ENCODE measurements around the gene VAPB.

VAPB gene

DNA sequence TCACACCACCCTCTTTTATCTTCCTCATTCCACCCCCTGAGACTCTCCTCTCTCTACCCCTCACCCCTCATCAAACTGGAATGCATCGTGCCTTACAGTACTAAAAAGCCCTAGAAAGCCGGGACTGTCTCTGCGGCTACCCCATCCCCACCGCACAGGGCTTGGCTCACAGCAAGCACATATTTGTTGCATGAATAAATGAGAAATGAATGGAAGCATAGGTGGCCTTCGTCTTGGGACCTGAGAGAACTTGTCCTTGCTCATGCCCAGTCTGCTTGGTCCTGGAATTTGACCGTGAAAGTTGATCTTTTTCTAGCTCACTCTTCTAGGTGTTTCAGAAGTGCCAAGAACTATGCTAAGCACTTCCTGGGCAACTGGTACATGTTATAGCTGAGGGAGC is 72.9 kb downstream of the VAPB start:
- no peak for DNase-seq (ENCODE audit: low read depth)

DNA sequence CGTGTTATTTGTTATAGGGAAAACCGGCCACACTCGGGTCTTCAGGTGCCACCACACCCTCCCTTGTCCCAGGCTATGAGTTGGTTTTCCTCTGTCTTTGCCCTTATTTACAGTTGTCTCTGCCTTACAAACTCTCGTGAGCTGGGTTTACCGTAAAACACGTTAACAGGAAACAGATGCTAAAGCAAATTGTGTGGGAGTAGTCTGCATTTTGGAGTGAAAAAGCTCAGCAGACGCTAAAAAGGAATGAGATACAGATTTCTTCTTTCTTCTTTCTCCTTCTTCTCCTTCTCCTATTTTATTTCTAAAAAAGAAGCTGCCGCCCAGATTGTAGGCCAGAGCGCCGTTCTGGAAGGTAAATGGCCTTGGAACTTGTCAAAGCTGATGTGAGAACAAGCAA is 74.2 kb downstream of the VAPB start:
- DNase-seq (ENCODE audit: low read depth) = no peak

DNA sequence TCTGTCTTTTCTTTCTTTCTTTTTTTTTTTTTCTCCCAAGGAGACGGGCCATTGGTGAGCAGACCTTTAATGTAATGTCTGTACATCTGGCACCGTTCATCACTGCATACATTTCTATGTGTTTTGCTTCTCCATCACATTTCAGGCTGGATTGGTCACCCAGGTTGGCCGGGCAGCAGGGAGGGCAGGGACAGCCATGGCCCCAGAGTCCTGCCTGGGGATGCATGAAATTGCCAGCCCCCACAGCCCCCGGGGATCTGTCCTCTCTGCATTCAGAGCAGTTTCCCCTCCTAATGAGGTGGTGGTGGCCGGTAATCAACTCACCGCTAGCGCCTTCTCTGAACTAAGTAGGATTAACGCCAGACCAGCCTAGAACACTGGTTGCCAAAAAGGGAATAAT is 75.8 kb downstream of the VAPB start:
- DNase-seq (ENCODE audit: low read depth) = no peak

DNA sequence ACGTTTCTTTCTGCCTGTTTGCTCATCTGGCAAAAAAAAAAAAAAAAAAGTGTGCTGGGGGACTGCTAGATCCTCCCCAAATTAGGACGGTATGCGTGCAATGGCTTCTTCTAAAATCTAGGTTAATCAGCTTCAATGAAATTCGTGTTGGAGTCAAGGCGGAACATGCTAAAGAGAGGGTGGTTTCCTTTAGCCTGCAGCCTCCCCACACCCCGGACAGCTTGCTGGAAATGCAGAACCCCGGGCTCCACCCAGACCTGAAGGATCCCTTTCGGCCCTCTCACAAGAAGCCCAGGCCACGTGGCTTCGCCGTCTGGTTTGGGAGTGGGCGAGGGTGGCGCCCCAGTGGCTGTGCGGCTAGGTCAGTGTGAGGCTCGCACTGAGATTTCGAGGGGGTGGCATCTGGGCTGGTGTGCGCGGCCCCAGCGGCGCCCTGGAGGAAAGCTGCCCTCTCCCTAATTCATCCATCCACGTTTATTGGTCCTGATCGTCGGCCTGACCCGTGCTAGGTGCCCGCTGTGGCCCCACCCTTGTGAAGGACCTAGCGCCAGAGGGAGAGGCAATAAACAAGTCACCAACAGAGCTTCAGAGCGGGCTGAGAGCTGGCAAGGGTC is 77.2 kb downstream of the VAPB start:
- DNase-seq (ENCODE audit: low read depth) = no peak

DNA sequence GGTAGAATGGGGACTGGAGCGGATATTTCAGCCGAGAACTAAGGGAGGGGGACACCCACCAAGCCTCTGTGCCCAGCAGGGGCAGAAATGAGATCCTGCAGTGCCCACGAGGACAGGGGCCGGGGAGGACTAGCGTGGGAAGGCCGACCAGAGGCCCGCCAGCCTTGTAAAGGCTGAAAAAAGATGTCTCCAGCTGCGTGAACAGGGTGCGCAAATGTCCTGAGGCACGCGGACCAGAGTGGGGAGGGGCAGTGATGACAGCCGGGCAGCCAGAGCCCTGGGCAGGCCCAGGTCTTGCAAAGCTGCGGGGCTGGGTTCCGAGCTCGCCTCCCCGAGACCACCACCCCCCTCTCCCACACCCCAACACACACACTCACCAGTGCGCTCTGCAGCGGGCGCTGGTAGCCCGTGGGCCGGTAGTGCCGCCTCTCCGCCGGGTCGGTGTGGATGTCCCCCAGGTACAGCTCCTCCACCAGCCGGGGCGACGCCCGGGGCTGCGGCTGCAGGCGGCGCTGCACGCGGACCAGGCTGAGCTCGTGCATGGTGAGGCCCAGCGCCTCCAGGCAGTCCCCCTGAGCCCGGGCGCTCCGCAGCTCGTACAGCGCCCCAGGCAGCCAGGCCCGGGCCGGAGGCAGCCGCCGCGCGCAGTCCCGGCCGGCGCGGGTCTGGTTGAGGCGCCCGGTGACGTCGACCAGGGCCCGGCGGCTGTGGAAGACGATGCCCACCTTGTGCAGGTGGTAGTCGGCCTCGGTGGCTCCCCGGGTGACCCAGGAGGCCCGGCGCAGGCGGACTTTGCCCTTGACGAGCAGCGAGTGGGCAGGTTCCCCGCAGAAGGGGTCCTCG is 77.9 kb downstream of the VAPB start:
- no peak for DNase-seq (ENCODE audit: low read depth)

DNA sequence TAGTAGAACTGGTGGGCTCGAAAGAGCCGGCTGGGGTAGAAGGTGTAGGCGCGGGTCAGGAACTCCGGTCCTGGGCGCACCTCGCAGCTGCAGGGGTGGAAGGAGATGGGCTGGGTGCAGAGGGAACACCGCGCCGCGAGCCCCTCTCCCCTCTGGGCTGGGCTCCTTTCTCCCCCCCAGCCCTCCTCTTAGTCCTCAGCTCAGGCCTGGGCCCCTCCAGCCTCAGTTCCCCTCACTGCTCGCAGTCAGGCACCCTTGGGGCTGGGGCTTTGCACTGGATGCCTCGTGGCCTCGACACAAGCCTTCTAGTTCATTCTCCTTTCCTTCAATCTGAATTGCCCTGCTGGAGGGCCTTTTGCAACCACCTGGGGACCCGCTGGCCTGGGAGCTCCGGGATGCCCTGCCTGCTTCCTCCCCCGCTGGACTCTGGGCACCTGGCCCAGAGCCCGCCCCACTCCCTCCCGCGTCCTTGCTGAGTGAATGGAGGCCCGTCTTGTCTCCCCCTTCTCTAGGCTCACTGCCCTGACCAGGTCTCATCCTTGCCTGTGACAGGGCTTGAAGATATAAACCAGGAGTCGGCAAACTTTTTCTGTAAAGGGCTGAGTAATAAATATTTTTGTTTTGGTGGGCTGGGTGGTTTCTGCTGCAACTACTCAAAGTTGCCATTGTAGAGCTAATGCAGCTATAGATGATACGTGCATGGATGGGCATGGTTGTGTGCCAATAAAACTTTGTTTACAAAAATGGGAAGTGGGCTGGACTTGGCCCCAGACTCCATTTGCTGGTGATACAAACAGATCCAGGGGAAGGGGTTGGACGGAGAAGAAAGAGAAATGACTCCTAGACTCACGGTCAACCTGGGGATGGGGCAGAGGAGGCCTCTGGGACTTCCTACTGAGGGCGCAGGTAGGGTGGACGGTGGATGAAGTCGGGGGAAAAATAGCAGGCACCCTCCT is 78.8 kb downstream of the VAPB start:
- no peak for DNase-seq (ENCODE audit: low read depth)

DNA sequence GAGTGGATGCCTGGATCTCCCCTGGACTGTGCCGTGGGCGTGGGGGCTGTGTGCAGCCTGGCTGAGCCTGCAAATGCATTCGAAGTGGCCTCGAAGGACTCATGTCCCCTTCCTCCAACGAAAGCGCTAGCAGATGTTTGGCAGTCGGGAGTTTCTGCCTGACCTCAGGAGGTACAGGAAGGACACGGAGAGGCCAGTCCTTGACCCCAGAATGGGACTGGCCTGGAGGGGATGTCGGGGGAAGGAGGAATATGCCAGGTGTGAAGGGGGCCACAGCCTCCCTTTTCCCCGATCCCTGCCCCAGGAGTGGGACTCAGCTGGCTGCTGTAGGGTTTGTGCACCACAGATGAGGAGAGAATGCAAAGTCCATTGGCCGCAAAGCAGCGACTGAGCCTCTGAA is 80.6 kb downstream of the VAPB start:
- DNase-seq (ENCODE audit: low read depth) = no peak

DNA sequence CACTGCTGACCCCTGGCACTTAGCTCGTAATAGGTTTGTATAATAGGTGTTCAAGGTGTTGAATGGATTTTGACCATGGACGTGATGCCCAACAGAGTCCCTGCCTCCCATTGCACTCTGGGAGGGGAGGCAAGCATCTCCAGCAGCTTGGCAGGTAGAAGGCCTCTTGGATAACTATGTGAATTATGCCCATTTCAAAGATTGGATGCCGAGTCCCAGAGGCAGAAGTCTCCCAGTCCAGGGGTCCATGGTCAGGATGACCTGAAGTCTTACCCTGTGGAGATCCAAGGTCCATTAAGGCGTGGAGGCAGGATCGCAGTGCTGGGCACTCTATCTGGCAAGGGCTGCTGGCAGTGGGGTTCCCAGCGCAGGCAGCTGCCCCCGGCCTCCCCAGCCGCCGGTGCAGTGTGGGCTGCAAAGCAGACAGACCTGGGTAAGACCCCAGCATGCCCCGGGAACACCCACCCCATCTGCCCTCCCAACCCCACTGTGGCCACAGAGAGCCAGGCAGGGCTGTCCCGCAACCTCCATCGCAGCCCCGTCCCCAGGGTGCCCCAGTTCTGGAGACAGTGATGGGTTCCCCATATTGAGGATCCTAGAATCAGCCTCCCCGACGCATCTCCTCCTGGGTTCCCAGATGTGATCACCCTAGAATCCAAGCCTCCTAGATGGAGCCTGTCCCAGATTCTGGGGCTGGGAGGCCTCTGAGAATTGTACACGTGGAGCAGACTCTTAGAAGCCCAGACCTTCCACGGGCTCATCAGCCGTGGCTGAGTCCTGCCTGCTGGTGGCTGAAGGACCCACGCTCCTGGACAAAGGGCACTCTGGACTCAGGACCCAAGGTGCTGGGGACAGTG is 81.5 kb downstream of the VAPB start:
- no peak for DNase-seq (ENCODE audit: low read depth)

DNA sequence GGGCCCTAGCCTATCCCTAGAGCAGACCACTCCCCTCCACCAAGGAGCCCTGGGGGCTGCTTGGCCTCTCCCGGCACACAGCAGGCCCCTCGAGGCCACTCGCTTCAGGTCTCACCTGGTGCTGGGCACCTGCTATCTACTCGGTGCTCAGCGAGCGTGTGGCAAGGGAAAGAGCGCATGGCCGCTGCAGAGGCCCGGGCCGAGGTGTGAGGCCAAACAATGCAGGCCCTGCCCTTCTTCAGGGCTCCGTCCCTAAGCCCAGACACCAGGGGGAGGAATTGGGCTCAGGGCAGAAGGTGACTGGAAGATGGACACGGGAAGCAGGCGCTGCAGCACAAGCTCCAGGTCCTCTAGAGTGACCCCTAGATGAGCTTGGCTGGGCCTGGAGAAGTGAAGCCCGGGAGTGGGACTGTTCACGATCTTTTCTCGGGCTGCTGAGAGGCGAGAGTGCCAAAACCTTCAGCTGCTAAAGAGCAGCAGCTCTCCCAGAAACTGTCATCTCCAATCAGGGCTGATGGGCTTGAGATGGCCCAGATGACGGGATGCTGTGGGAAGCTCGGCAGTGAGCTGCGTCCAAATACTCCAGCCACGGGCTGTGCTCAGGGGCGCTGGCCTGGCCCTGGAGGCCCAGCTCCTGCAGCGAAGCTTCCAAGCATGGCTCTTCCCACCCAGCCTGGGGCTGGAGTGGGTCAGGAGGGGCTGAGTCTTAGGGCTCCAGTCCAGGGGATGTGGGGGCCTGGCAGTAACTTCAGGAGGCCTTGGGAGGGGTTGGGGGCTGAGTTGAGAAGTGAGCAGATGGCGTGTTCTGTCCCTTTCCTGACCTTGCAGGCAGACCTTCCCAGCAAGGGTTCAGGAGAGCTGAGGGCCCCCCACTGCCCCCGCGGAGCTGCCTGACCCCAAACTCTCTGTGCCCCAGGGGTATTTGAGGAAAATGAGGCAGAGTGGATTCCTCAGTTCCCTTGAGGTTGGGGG is 82.5 kb downstream of the VAPB start:
- DNase-seq (ENCODE audit: low read depth) = no peak

DNA sequence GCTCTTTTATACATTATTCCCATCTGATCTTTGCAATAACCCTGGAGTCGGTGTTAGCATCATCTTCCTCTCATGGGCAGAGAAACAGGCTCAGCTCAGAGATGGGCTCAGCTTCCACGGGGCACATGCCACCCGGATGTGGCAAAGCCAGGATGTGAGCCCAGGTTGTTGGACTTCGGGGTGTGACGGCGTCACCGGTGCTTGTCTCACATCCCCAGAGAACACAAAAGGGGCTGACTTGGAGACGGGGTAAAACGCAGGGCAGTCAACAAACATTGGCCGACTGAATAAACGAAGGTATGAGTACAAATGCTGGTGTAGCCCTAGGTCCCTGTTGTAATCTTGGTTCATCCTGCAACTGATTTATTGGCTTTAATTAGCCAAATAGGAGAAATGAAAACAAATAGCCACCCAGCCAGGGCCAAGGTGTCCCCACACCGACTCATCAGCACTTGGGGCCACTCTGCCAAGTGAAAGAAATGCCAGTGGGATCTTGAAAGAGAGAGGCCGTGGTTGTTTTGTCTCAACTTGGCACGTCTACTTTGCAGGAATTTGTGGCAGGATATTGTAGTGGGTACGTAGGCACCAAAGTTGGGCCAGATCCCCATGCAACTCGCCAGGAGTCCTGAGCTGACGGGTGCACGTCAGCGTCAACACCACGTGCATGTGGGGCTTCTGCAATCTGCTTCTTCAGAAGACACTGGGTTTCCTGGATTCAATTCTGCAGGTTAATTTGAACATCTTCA is 83.4 kb downstream of the VAPB start:
- no peak for DNase-seq (ENCODE audit: low read depth)

DNA sequence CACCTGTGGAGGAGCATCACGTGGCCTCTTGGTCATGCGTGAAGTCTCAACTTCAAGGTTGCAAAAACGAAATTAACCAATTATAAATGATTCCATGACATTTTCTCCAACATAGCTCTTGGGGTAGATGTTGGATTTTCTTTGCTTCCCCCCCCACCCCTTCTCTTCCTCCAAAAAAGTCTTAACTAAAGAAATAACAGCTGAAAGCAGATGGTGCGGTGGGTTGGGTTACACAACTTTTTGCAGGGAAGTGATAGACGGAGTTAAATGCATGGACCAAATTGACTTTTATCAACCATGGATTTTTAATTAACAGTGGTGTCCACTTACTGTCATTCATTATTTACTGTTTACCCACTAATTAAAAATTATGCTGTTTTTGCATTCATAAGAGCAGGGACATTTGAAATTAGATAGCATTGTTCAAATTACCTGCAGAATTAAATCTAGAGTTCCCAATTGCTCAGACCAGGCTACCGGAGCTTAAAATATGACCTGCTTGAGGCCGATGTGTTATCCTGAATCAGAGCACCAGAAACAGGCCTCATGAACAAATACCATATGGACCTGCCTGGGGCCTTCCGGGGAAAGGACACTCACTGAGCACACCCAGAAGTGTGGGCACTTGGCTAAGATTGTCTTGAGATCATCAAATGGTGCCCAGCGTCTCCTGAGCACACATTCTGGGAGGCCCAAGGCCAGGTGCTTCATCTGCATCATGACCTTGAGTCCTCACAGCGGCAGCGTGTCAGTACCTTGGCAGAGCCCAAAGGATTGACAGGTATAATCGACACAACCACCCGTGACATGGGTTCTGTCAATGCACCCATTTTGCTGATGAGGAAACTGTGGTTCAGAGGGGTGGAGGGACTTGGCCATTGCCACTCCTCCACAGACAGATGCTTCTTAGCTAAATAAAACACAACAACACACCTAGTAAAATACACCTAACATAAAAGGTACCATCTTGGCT is 84.7 kb downstream of the VAPB start:
- no peak for DNase-seq (ENCODE audit: low read depth)

DNA sequence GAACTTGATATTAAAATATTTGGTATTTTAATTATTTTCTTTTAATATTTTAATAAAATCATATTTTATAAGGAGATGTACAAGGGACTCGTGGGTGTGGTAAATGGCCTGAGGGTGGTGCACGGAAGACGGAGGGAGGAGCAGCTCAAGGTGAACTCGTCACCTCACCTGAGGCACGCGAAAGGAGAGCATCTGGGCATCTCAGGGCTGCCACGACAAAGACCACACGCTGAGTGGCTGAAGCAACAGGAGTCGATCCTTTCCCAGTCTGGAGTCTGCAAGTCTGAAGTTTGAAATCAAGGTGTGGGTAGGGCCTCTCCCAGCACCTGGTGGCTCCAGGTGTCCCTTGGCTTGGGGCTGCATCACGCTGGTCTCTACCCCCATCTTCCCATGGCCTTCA is 86.4 kb downstream of the VAPB start:
- DNase-seq (ENCODE audit: low read depth) = no peak

DNA sequence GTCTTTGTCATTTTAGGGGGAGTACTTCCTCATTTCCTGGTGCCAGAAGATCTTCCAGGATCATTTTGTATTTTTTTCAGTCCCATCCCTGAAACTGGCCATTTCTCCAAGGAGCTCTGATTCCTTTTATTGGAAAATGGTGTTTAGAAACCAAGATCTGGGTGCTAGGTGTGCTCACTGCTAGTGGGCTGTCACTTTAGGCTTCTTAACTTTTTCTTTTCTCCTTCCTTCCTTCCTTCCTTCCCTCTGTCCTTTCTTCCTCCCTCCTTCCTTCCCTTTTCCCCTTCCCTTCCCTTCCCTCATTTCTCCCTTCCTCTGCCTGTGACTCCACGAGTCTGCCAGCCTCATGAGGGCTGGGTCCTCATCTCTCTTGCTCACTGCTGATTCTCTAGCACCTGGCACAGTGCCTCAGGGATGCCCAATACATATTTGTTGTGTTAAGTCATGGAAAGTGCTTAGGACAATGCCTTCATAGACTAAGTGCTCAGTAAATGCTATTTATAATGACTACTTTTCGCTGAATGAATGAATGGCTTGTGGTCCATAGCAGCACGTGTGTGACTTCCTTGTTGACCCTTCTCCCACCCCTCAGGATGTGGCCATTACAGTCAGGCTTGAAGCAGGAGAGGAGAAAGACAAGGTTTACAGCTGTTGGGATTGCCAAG is 89.2 kb downstream of the VAPB start:
- DNase-seq (ENCODE audit: low read depth) = no peak

DNA sequence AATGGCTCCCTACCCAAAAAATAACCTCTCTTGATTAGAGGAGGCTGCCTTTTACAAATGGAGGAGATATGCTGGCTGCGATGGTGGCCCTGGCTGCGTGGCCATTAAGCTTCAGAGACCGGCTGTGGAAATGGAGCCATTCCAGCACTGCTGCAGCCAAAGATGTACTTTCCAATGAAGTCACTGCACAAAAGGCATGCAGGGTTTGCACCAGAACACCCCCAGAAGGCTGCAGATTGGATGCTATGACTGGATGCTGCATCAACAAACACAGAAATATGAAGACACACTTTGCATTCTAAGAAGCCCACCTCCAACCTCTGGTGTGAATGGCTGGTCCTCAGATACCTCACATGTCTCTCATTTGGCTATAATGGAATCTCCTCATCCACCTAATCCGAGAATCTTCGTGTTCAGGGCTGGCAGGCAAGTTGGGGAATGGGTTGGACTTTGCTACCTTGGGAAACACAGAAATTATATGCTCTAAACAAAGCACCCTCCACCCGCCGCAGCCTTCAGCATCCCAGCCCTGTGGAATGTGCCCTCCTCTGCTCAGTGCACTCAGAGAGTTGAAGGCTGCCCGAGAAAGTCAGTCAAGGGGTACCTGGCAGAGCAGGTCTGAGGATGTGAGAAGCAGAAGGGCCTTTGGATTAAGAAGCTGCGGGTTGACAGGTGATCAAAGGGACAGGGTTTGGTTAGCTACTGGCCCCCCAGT is 90.9 kb downstream of the VAPB start:
- no peak for DNase-seq (ENCODE audit: low read depth)

DNA sequence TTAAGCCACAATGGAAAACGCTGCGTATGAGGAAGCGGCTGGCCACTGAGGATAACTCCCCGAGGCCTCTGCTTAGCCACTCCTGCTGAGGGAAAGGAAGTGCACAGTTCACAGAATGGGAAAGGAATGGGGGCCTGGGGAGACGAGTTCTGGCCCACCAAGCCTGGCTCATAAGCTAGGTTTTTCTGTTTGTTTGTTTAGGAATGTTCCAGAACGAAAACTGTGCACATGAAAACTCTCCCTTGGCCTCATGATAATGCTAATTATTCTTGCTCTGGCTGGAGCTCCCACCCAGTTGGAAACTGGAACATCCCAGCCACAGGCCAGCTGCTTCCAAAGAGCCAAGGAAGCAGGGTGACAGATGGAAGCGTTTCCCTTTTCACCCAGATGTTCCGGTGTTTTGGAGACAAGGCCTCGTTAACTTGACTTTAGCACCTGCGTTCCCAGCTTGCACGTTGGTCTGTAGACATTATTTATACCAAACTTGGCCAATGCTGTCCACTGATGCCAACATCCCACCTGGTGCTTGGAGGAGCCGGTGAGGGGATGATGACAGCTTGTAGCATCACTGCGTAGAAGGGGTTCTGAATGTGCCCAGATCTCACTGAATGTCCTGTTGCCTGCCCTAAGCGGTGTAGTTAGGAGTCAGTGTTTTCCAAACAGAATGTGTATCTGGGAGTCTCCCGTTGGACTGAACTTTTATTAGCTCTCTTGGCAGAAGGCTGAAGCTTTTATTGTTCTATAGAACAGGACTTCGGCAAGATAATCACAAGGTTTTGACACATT is 91.7 kb downstream of the VAPB start:
- DNase-seq (ENCODE audit: low read depth) = no peak

DNA sequence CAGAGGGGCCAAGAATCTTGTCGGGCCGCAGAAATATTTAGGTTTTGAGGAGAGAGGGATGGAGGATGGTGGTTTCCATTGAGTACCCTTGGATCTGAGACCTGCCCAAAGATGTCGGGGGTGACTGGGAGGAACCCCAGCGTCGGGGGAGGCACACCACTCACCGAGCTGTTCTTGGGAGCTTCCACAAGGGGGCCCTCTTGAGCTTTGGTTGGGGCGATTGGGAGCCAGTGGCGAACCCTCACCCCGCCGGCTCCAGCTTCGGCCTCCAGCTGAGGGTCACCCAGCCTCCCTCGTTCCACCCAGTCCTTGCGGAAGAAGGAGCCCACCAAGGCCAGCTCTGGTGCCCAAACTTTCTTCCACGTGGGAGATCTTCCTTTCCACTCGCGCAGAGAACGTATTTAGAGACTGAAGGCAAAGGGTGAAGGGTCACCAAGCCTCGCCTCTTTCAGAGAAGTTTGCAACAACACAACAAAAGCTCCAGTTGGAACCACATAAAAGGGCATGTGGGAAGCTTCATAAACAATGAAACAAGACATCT is 92.5 kb downstream of the VAPB start:
- DNase-seq (ENCODE audit: low read depth) = no peak
